ENCODE results near the gene THSD4.

GRCh38 chr15:71131601-71132362 lies 16.5 kb downstream of the THSD4 start:
- TF ChIP-seq CTCF (conservative IDR thresholded peaks at IDR 0.05 in 1 of 2, IDR thresholded peaks at IDR 0.05 in 1 of 2; ENCODE audit: low read depth in 1 of 2, low read length in 2 of 2) (no peak), EZH2 (IDR thresholded peaks at IDR 0.05; ENCODE audit: low read length, missing control alignments) (no peak)

Data from fibroblast of lung (primary cell).